HG03097 (cell line): Measurements from ENCODE around the gene ITGA8.

Experiments
- ATAC-seq: cut with Tn5 transposase; IDR thresholded peaks from one replicate; pipeline ENCODE4 v1.9.1; 2021; ENCODE audit not compliant: unreplicated experiment, low FRiP score

Gene ITGA8

GRCh38 chr10:15737656-15738055 lies 17.9 kb upstream of the ITGA8 start:
- ATAC-seq: no peak

- ATAC-seq: no peak
These were observed 16.0 kb upstream of the ITGA8 start for GRCh38 chr10:15735763-15736162.

- ATAC-seq: no peak
These were observed 10.6 kb upstream of the ITGA8 start for GRCh38 chr10:15730341-15730740.

GRCh38 chr10:15729890-15730289 lies 10.2 kb upstream of the ITGA8 start:
- ATAC-seq: no peak

GRCh38 chr10:15726042-15726441 lies 6.3 kb upstream of the ITGA8 start:
- no peak for ATAC-seq

GRCh38 chr10:15725603-15726002 lies 5.9 kb upstream of the ITGA8 start:
- ATAC-seq: no peak

GRCh38 chr10:15724683-15725082 lies 5.0 kb upstream of the ITGA8 start:
- no peak for ATAC-seq

- ATAC-seq: no peak
These were observed 4.1 kb upstream of the ITGA8 start for GRCh38 chr10:15723803-15724202.

- no peak for ATAC-seq
These were observed 1.0 kb upstream of the ITGA8 start for GRCh38 chr10:15720635-15721287.

- ATAC-seq: no peak
These were observed 448 bp downstream of the ITGA8 start for GRCh38 chr10:15719049-15719898.

GRCh38 chr10:15718694-15719048 lies 1.1 kb downstream of the ITGA8 start:
- ATAC-seq: no peak

GRCh38 chr10:15715619-15716227 lies 4.0 kb downstream of the ITGA8 start:
- no peak for ATAC-seq

- no peak for ATAC-seq
These were observed 4.9 kb downstream of the ITGA8 start for GRCh38 chr10:15714847-15715246.

- ATAC-seq: no peak
These were observed 6.8 kb downstream of the ITGA8 start for GRCh38 chr10:15712883-15713282.

- ATAC-seq: no peak
These were observed 9.3 kb downstream of the ITGA8 start for GRCh38 chr10:15710455-15710854.

GRCh38 chr10:15705298-15705697 lies 14.4 kb downstream of the ITGA8 start:
- ATAC-seq: no peak

- no peak for ATAC-seq
These were observed 15.1 kb downstream of the ITGA8 start for GRCh38 chr10:15704581-15704968.

GRCh38 chr10:15703944-15704580 lies 15.7 kb downstream of the ITGA8 start:
- ATAC-seq: no peak

- no peak for ATAC-seq
These were observed 16.4 kb downstream of the ITGA8 start for GRCh38 chr10:15703151-15703880.

GRCh38 chr10:15700078-15700674 lies 19.5 kb downstream of the ITGA8 start:
- no peak for ATAC-seq
